Prostate gland (tissue), 1 donor: Measurements from ENCODE around the gene PAGE5.

Experiments used
- POLR2A ChIP-seq: fragments of 450-650 bp; IDR thresholded peaks from one replicate; pipeline ENCODE4 v1.6.1; 2016; ENCODE audit warnings: antibody characterized with exemption, mild to moderate bottlenecking
- POLR2AphosphoS5 ChIP-seq: sonication (generic); formaldehyde crosslinking; IDR thresholded peaks from one replicate; pipeline ENCODE4 v1.6.1; 2017; ENCODE audit warnings: antibody characterized with exemption

GRCh38 chrX:55220119-55220794 lies at the start of gene PAGE5:
- TF ChIP-seq POLR2A (no peak), POLR2AphosphoS5 (no peak)
